Cardiac fibroblast (primary cell): Measurements from ENCODE around the gene SPSB1.

Source experiments
- DNase-seq, 2 donors: peaks; one replicate each; pipeline versions ENCODE4 v3.0.0 to v3.0.0-alpha.2; 2010; ENCODE audit warnings: low read depth in 2 of 2
- H3K4me3 ChIP-seq, 2 donors: replicated peaks in 1 of 2; 1 replicate in 1 of 2; 2 replicates in 1 of 2; pipeline ENCODE4 v1.5.1; 2011; ENCODE audit warnings: low read depth in 2 of 2, low read length in 2 of 2, mild to moderate bottlenecking in 2 of 2, moderate library complexity in 1 of 2
- TF ChIP-seq, protein P1 (sequence below): IDR thresholded peaks from one replicate; pipeline ENCODE4 v1.5.1; 2011; ENCODE audit warnings: low read depth, mild to moderate bottlenecking, low read length, inconsistent platforms

SPSB1 gene

GRCh38 chr1:9265037-9265436, 27.7 kb upstream of the SPSB1 start:
- DNase-seq = no peak
- TF ChIP-seq, protein P1, sequence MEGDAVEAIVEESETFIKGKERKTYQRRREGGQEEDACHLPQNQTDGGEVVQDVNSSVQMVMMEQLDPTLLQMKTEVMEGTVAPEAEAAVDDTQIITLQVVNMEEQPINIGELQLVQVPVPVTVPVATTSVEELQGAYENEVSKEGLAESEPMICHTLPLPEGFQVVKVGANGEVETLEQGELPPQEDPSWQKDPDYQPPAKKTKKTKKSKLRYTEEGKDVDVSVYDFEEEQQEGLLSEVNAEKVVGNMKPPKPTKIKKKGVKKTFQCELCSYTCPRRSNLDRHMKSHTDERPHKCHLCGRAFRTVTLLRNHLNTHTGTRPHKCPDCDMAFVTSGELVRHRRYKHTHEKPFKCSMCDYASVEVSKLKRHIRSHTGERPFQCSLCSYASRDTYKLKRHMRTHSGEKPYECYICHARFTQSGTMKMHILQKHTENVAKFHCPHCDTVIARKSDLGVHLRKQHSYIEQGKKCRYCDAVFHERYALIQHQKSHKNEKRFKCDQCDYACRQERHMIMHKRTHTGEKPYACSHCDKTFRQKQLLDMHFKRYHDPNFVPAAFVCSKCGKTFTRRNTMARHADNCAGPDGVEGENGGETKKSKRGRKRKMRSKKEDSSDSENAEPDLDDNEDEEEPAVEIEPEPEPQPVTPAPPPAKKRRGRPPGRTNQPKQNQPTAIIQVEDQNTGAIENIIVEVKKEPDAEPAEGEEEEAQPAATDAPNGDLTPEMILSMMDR = no peak
- no peak overlapping the region for H3K4me3 ChIP-seq

GRCh38 chr1:9265968-9266367, 26.7 kb upstream of the SPSB1 start:
- H3K4me3 ChIP-seq = no peak overlapping the region
- DNase-seq = no peak
- TF ChIP-seq, protein P1 = no peak

GRCh38 chr1:9267352-9267686, 25.4 kb upstream of the SPSB1 start:
- H3K4me3 ChIP-seq = no peak overlapping the region
- TF ChIP-seq, protein P1 = no peak
- no peak for DNase-seq

DNA sequence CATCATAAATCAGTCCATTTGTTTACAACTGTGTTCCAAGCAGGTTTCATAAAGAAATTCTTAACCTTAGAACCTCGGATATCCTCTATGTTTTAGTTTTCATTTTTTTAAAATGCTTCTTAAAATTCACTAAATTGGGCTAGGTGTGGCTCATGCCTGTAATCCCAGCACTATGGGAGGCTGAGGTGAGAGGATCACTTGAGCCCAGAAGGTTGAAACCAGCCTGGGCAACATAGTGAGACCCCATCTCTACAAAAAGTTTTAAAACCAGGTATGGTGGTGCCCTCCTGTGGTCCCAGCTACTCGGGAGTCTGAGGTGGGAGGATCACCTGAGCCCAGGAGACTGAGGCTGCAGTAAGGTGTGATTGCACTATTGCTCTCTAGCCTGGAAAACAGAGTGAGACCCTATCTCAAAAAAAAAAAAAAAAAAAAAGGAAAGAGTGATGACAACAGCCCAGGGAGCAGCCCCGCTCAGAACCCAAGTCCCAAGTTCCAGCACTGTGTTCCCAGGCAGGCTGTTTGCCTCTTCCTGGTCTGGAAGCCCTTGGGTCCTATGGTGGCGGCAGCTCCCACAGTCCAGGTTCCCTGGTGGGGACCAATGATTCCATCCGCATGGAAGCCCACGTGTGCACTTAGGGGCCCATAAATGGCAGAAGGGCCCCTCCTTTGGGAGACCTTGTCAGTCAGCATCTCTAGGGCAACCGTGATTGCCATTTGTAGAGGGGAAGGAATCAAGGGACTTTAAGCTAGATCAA, 24.7 kb upstream of the SPSB1 start:
- no peak overlapping the region for H3K4me3 ChIP-seq
- DNase-seq = no peak
- TF ChIP-seq, protein P1 = no peak

DNA sequence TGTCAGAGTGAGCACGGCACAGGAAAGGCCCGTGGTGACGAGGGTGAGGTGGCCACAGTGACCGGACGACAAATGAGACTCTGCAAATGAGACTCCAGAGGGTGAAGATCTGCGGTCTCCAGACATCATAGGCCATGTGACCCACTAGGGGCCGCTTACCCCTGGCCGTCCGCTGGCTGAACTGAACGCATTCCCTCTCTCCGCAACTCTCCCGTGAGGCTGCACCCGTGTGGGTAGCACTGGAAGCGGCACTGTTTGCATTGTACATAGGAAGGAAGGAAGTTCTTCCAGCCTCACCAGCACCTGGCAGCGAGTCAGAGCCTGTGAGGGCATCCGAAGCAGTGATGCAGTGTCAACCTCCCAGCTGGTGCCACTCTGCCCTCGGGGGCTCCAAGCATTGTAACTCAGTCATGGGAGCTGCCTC, 23.6 kb upstream of the SPSB1 start:
- DNase-seq = no peak
- no peak overlapping the region for H3K4me3 ChIP-seq
- TF ChIP-seq, protein P1 = no peak

DNA sequence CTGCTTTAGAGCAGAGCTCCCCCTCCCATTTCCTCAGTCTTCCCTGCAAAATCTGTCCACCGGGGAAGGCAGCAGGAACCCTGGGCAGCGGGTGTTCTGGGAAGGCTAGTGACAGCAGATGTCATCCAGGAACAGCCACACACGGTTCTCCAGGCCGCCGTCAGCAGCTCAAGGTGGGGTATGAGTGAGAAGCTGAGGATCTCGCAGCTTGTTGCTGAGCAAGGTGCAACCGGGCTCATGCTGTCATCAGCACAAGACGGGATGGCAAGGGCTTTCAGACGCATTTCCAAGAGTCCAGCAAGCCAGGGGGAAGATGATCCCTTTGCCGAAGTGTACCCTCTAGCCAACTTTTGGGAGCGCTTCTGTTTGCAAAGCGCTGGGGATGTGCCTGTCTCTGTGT, 23.0 kb upstream of the SPSB1 start:
- H3K4me3 ChIP-seq = no peak overlapping the region
- no peak for DNase-seq
- TF ChIP-seq, protein P1 = no peak
